T-helper 1 cell treated with Interleukin-12 subunit alpha and Interleukin-12 subunit beta and Interleukin-4 antibody, amounts not matched to agents 30 μg/mL and 1 μg/mL, for 36 hours (primary cell): ENCODE results near the gene RAP1GAP2.

Experiments used
- H3K27ac Mint-ChIP-seq: one replicate; pipeline ENCODE4 v1.8.0; 2021; ENCODE audit warnings: mild to moderate bottlenecking, mixed read lengths
- H3K27me3 Mint-ChIP-seq: one replicate; pipeline ENCODE4 v1.8.0; 2021; ENCODE audit warnings: low read depth, mixed read lengths
- H3K36me3 Mint-ChIP-seq: one replicate; pipeline ENCODE4 v1.8.0; 2021; ENCODE audit warnings: low read depth, mixed read lengths
- H3K4me1 Mint-ChIP-seq: one replicate; pipeline ENCODE4 v1.8.0; 2021; ENCODE audit warnings: low read depth, mixed read lengths
- H3K4me3 Mint-ChIP-seq: one replicate; pipeline ENCODE4 v1.8.0; 2021; ENCODE audit warnings: mild to moderate bottlenecking, moderate library complexity, mixed read lengths
- H3K9me3 Mint-ChIP-seq: one replicate; pipeline ENCODE4 v1.8.0; 2021; ENCODE audit warnings: mixed read lengths

RAP1GAP2 gene

DNA sequence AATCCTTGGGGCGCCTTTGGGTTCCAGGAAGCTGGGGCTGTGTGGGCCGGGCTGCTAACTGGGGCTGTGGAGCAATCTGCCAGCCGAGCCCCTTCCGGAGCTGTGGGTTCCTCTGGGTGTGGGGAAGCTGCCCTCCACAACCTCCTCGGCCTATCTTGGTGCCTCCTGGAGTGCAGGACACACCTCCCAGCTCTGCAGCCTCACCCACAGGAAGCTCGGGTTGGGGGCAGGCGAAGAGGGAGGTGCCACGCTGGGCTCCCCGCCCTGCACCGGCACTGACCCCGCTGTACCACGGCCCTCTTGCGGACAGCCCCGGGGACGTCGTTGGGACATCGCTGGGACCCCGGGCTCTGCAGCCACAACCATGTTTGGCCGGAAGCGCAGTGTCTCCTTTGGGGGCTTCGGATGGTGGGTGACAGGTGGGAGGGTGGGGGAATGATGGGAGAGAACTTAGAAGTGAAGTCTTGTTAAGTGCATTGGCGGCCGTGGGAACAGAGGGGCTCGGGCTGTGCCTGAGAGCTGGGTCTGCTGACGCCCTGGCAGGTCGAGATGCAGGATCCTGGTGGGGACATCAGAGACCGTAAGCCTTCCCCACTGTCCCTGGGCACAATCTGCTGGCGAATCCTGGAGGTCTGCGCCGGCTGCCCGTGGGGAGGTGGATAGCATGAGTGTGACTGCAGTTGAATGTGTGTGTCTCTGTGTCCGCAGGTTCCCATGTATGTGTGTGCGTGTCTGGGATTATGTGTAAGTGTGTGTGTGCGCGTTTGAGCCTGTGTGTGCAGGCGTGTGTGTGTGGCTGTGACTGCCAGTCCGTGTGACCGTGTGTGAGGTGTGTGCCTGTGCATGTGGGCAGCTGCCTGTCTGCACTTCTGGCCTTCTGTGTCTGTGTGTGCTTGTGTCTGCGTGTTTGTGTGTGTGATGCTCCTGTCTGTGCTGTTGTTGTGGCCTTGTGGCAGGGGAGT is at the start of gene RAP1GAP2:
RAP1GAP2 (plus strand) TSS at position 275 of the 962 bp plus-strand sequence; CDS start at position 365, 90 bp downstream.
- Mint-ChIP-seq H3K36me3 (peaks cover 10% of the 10 kb centered on the region), H3K27ac (peak within 1 kb of the TSS; percentile 23), H3K9me3 (no peaks in the 10 kb centered on the region), H3K4me3 (peak within 1 kb of the TSS; percentile 86), H3K4me1 (peaks cover 64% of the 10 kb centered on the region), H3K27me3 (peaks cover 5% of the 10 kb centered on the region)

DNA sequence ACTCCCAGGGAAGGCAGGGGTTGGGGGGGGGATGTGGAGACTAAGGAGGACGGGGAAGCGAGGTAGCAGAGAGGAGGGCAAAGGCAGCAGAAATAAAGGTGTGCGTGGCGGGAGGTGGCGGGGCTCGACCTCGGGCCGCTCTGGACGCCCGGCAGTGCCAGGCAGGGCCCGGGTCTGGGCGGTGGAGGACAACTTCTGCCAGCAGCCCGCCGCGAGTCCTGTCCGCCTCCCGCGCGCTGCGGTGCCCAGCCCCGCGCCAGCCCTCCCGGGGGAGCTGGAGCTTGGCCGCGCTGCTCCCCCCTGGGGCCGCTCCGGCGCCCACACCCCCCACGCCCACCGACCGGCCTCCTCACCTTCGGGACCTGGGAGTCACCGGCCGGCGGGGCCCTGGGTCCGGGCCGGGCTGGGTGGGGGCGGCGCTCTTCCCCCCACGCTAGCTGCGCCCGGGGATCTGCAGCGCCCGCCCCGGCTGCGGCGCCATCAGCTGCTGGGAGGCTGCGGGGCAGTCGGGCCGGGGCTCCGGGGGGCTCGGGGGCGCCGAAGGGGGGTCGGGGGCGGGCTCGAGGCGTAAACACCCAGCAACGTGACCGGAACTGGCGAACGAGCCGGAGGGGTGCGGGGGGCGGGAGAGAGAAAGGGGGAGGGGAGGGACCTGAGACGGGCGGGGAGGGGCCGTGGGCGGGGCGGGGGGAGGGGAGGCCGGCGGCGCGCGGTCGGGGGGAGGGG is 47.0 kb upstream of the RAP1GAP2 start, which contains the start of gene CCDC92B:
CCDC92B (minus strand) TSS at position 595 of the 726 bp plus-strand sequence. CDS start 14,507 bp downstream, outside the sequence.
- Mint-ChIP-seq H3K4me3 (no peak within 1 kb of the TSS), H3K36me3 (no peaks in the 10 kb centered on the region)

DNA sequence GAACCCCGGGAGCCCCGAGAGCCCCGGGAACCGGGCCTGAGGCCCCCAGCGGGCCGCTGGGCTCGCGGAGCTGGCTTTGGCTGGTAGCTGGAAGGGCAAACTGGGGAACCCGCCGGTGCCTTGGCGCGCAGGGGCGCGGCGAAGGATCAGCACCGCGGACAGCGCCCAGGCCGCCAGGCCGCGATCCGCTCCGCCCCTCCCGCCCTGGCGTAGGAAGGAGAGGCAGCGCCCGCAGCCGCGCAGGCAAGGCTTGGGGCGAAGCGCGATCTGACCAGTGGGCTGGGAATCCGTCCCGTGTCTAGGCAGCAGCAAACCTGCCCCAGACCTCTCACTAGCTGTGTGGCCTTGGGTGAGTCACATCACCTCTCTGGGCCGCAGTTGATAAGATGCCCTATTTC is 46.5 kb upstream of the RAP1GAP2 start:
- H3K27me3 Mint-ChIP-seq, result peaks cover 58% of the 10 kb centered on the region
- H3K36me3 Mint-ChIP-seq, result no peaks in the 10 kb centered on the region
- H3K4me3 Mint-ChIP-seq, result no peak overlapping the region
- no peak overlapping the region for H3K27ac Mint-ChIP-seq
- no peaks in the 10 kb centered on the region for H3K9me3 Mint-ChIP-seq
- H3K4me1 Mint-ChIP-seq, result no peaks in the 10 kb centered on the region

More for the DNA sequence above, 47.0 kb upstream of the RAP1GAP2 start, which contains the start of gene CCDC92B:
- Mint-ChIP-seq H3K4me1 (no peaks in the 10 kb centered on the region), H3K27me3 (peaks cover 57% of the 10 kb centered on the region), H3K27ac (no peak within 1 kb of the TSS), H3K9me3 (no peaks in the 10 kb centered on the region)

DNA sequence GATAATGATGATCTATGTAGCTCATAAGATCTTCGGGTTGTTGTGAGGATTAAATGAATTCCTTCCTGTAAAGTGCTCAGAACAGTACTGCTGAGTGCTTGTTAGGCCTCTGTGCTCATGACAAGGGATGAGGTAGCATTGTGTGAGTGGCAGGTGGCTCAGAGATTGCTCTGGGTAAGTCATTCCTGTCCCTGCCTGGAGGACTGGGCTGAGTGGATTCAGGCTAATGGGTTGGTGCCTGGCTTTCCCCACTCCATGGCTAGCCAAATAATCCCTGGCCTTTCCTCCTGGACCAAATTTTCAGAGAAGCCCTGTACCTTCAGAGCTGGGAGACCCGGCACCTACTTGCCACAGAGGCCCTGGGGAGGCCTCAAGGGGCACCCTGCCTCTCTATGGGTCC is 45.5 kb upstream of the RAP1GAP2 start:
- Mint-ChIP-seq H3K4me1 (no peaks in the 10 kb centered on the region), H3K36me3 (no peaks in the 10 kb centered on the region), H3K9me3 (no peaks in the 10 kb centered on the region), H3K27ac (no peak overlapping the region), H3K27me3 (peaks cover 58% of the 10 kb centered on the region), H3K4me3 (no peak overlapping the region)

DNA sequence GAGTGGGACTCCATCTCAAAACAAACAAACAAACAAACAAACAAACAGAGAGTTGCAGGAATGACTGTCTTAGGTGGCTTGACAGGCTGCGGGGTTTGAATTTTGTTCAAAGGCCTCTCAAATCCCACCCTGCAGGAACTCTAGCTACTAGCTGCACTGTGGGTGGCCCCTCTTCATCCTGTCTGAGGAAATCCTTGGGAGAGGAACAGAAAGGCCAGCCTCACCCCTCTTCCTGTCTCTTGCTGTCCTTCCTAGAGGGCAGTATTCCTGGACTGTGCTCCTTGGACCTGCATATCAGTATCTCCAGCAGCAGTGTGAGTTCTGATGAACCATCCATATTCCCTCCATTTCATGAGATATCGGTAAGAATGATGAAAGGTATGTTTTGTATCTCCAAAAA is 44.7 kb upstream of the RAP1GAP2 start:
- Mint-ChIP-seq H3K27me3 (peaks cover 61% of the 10 kb centered on the region), H3K4me3 (no peak overlapping the region), H3K36me3 (no peaks in the 10 kb centered on the region), H3K27ac (no peak overlapping the region), H3K4me1 (no peaks in the 10 kb centered on the region), H3K9me3 (no peaks in the 10 kb centered on the region)

DNA sequence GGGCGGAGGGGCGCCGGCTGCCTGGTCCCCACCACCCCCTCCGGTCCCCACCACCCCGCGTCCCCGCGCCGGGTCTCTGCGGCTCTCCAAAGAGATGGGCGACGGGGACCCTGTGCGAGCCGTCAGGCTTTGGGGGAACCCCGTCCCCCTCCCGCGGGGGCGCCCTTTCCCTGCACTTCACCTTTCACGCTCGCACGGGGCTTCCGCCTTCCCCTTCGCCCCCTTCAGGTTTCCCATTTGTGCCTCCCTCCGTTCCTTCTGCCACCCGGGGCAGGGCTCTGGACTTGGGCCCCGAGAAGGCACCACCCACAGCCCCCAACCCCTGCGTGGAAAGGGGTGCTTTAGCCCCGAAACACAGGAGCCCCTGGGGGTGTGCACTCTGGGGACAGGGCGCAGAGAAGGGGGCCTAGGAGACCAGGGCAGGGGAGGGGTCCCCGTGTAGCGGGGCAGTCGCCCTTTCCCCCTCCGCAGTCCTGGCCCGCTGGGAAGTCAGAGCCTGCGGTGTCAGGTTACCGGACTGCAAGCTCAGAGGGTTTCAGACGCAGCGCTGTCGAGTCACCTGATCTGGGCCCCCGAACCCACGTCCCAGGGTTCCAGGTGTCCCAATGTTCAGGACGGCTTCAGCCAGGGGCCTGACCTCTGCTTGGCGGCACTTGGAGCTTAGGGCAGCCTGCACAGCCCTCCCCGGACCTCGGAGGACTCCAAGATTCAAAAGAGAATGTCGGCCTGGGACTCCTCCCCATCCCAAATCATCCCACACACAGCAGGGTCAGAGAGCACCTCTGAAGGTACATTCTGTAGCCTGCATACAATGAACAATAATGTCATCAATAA is 40.1 kb upstream of the RAP1GAP2 start:
- H3K9me3 Mint-ChIP-seq, result no peaks in the 10 kb centered on the region
- H3K27me3 Mint-ChIP-seq, result peaks cover 58% of the 10 kb centered on the region
- H3K4me1 Mint-ChIP-seq, result no peaks in the 10 kb centered on the region
- no peak overlapping the region for H3K4me3 Mint-ChIP-seq
- no peaks in the 10 kb centered on the region for H3K36me3 Mint-ChIP-seq
- no peak overlapping the region for H3K27ac Mint-ChIP-seq

DNA sequence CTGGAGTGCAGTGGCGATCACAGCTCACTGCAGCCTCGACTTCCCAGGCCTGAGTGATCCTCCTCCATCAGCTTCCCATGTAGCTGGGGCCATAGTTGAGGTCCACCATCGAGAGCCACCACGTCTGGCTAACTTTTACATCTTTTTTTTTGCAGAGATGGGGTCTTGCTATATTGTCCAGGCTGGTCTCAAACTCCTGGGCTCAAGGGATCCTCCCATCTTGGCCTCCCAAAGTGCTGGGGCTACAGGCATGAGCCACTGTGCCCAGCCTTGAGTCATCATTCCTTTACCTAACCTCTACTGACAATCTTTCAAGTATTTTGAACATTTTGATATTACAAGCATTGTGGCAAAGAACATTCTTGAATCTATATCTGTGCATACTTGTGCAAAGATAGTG is 37.4 kb upstream of the RAP1GAP2 start:
- Mint-ChIP-seq H3K4me3 (no peak overlapping the region), H3K27me3 (peaks cover 39% of the 10 kb centered on the region), H3K27ac (no peak overlapping the region), H3K36me3 (no peaks in the 10 kb centered on the region), H3K9me3 (no peaks in the 10 kb centered on the region), H3K4me1 (no peaks in the 10 kb centered on the region)

DNA sequence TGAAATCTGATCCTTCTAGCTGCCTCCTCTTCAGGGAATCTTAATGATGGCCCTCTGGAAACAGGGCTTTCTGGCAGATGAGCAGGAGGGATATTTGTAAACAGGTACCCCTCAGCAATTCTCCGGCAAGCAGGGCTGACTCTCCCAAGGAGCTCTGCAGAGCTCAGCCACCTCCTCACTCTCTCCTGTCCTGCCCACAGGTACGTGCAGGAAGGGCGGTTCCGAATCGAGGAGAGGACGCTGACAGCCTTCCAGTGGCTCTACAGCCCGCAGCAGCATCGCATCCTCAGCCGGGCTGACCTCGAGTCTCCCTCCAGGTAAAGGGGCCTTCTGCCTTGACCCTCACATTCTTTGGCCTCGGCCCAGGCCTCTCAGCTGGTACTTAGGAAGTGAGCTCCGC is 26.1 kb upstream of the RAP1GAP2 start:
- Mint-ChIP-seq H3K36me3 (no peaks in the 10 kb centered on the region), H3K27ac (no peak overlapping the region), H3K9me3 (no peaks in the 10 kb centered on the region), H3K4me1 (peaks cover 3% of the 10 kb centered on the region), H3K27me3 (peaks cover 23% of the 10 kb centered on the region), H3K4me3 (no peak overlapping the region)

DNA sequence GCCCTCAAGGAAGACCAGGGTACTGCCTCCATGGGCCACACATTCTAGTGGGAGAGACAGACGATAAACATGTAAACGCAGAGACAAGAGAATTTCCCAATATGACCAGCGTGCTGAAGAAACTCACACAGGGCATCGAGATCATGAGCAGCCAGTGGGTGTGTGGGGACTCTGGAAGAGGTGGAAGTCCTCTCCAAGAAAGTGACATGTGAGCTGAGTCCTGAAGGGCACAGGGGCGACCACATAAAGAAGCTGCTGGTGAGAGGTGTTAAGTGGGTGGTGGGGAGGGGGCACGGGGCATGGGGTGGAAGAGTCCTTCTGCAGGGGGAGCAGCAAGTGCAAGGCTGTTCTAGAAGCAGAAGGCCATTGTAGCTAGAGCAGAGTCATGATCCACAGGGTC is 21.0 kb upstream of the RAP1GAP2 start:
- H3K4me3 Mint-ChIP-seq, result no peak overlapping the region
- peaks cover 2% of the 10 kb centered on the region for H3K4me1 Mint-ChIP-seq
- no peaks in the 10 kb centered on the region for H3K9me3 Mint-ChIP-seq
- H3K36me3 Mint-ChIP-seq, result no peaks in the 10 kb centered on the region
- peaks cover 57% of the 10 kb centered on the region for H3K27me3 Mint-ChIP-seq
- no peak overlapping the region for H3K27ac Mint-ChIP-seq

DNA sequence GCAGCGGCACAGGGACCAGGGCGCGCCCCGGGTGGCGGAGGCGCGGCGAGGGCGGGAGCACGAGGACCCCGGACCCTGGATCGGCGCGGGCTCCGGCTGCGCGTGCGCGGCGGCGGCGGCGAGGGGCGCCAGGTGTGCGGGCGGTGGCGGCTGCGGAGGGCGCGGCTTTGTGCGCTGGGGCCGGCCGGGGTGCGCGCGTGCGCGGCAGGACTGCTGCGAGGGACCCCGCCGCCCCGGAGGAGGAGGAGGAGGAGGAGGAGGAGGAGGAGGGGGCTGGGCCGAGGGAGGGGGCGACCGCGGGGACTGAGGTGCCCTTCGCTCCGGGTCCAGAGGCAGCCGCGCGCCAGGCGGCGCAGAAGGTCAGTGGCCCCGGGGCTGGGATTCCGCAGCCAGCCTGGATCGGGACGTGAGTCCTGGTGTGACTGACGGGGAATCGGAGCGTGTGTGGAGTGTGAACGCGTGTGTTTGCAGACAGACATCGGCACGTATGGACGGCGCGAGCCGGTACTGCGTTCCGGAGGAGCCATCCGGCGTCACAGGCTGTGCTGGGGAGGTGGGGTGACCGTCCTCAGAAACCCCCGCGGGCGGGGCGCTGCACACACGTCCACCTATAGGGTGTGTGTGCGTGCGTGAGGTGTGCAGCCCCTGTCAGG is 19.5 kb upstream of the RAP1GAP2 start:
- H3K36me3 Mint-ChIP-seq, result no peaks in the 10 kb centered on the region
- peaks cover 57% of the 10 kb centered on the region for H3K27me3 Mint-ChIP-seq
- H3K27ac Mint-ChIP-seq, result no peak overlapping the region
- H3K4me3 Mint-ChIP-seq, result no peak overlapping the region
- H3K9me3 Mint-ChIP-seq, result no peaks in the 10 kb centered on the region
- H3K4me1 Mint-ChIP-seq, result peaks cover 2% of the 10 kb centered on the region

DNA sequence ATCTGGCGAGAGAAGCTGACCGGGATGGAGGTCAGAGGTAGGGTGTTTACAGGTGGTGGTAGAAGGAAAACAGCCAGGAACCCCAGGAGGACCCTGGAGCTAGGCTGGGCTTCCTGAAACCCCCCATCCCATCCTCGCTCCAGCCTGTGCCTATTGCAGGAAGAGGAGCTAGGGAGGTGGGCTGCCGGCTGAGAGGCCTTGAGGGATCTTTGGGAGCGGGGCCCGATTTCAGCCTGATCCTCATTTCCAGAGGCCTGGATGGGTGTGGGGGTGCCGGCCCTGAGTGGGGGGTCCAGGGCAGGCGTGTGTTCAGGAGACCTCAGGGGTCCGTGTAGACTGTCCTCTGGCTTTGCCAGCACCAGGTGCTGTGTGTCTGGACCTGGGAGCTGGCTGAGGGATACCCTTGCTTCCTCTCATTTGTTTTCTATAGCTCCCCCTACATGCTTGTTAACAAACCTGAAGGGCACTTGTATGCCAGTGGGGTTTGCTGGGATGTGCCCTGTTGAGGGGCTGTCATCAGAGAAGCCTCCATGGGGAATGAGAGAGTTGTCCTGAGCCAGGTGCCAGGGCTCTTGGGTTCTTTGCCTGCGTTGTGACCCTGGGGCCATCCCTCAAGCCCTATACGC is 18.9 kb upstream of the RAP1GAP2 start:
- Mint-ChIP-seq H3K9me3 (no peaks in the 10 kb centered on the region), H3K4me3 (no peak overlapping the region), H3K4me1 (peaks cover 2% of the 10 kb centered on the region), H3K36me3 (no peaks in the 10 kb centered on the region), H3K27ac (no peak overlapping the region), H3K27me3 (peaks cover 57% of the 10 kb centered on the region)

DNA sequence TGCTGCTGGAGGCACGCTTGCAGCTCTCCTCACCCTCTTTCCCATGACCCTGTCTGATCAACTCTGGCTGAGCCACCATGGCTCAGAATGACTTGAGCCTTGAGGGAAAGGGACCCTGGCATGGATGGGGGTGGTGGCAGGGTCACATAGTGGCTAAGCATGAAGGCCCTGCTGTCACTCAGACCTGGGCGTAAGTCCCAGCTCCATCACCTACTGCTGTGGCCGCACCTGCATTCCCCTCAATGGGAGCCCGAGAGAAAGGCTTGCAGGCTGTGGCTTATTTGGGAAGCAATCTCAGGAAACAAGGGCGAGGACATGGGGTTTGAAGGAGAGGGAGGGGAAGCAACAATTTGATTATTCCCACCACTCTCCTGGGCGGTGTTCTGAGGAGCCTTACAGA is 17.7 kb upstream of the RAP1GAP2 start:
- Mint-ChIP-seq H3K4me1 (peaks cover 2% of the 10 kb centered on the region), H3K27me3 (peaks cover 47% of the 10 kb centered on the region), H3K4me3 (no peak overlapping the region), H3K27ac (no peak overlapping the region), H3K36me3 (no peaks in the 10 kb centered on the region), H3K9me3 (no peaks in the 10 kb centered on the region)

DNA sequence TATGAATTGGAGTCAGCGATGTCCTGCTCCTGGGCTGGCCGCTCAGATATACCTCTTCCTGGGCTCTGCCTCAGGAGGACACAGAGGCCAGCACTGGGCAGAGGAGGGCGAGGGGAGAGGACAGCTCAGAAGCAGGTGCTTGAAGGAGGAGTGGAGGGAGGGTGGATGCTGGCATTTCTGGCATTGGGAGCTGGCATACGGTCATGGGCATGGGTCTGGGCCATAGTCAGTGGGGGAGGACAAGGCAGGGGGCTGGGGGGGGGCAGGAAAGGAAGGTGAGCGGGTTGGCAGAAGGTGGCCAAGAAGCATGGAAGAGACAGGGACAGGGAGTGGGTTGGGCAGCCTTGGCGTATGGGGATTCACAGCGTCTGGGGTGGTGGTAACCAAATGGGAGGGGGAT is 16.7 kb upstream of the RAP1GAP2 start:
- Mint-ChIP-seq H3K27ac (no peak overlapping the region), H3K4me1 (peaks cover 2% of the 10 kb centered on the region), H3K36me3 (no peaks in the 10 kb centered on the region), H3K27me3 (peaks cover 40% of the 10 kb centered on the region), H3K4me3 (no peak overlapping the region), H3K9me3 (no peaks in the 10 kb centered on the region)
